Measurements from ENCODE around the gene CRYL1. TPM values are rescaled to one million over a fixed set of nuclear protein-coding genes. Genes with fewer than 3 reads are reported as not detected.

The CRYL1 gene
- total RNA-seq, 1 experiment from 2014 or later: 3.7 TPM

- Histone ChIP-seq H3K27ac (ENCODE audit: insufficient read length, low read depth, low read length) (no peak overlapping the region), H2BK20ac (ENCODE audit: low read depth, low read length, poor library complexity, severe bottlenecking) (no peak overlapping the region), H3K23me2 (ENCODE audit: insufficient read length, low read depth, low read length, poor library complexity, severe bottlenecking) (no peaks in the 10 kb centered on the region), H3K79me2 (ENCODE audit: insufficient read depth, low read length) (no peaks in the 10 kb centered on the region), H2BK15ac (ENCODE audit: low read depth, low read length) (no peak overlapping the region), H2AFZ (ENCODE audit: low read length) (no peak overlapping the region), H3K9me3 (ENCODE audit: control insufficient read depth, low read depth, low read length) (no peaks in the 10 kb centered on the region), H2BK5ac (ENCODE audit: insufficient read length, low read length) (no peak overlapping the region), H2BK12ac (ENCODE audit: insufficient read length, low read depth, low read length) (no peak overlapping the region), H3K9ac (ENCODE audit: extremely low read depth, insufficient read length, low read length) (no peak overlapping the region), H3K4ac (ENCODE audit: low read depth, low read length) (no peak overlapping the region), H3K4me1 (ENCODE audit: insufficient read depth, low read length) (no peaks in the 10 kb centered on the region), H4K5ac (ENCODE audit: insufficient read length, low read depth, low read length) (no peak overlapping the region), H3K4me2 (ENCODE audit: insufficient read depth, insufficient read length, low read length) (no peak overlapping the region), H3K23ac (ENCODE audit: insufficient read length, low read depth, low read length) (no peak overlapping the region), H4K20me1 (ENCODE audit: control insufficient read depth, insufficient read depth, insufficient read length) (no peaks in the 10 kb centered on the region), H3K56ac (ENCODE audit: insufficient read length, low read depth, low read length) (no peak overlapping the region), H3K27me3 (ENCODE audit: insufficient read depth, low read length) (no peaks in the 10 kb centered on the region), H4K91ac (ENCODE audit: insufficient read length, low read depth, low read length) (no peak overlapping the region), H2AK5ac (ENCODE audit: insufficient read length, low read length) (no peak overlapping the region), H2BK120ac (ENCODE audit: low read depth, low read length, poor library complexity, severe bottlenecking) (no peak overlapping the region), H3K18ac (ENCODE audit: insufficient read length, low read depth, low read length) (no peak overlapping the region), H3K14ac (ENCODE audit: insufficient read depth, low read length) (no peak overlapping the region; the same call in 1 of the 2 replicates), H4K8ac (replicated peaks; ENCODE audit: insufficient read length, low read depth, low read length) (no peak overlapping the region), H3K79me1 (ENCODE audit: insufficient read depth, low read depth, low read length, poor library complexity, severe bottlenecking) (no peaks in the 10 kb centered on the region), H3T11ph (ENCODE audit: low read length) (no peak overlapping the region)
- H3K36me3 Mint-ChIP-seq (ENCODE audit: insufficient read depth in 1 of 3, low read depth in 3 of 3): no peaks in the 10 kb centered on the region
- TF ChIP-seq CTCF (conservative IDR thresholded peaks at IDR 0.05): no peak
- no peak overlapping the region; a peak in 1 of 7 replicates for H3K27ac Mint-ChIP-seq
- peaks cover 3% of the 10 kb centered on the region for H3K27me3 Mint-ChIP-seq (ENCODE audit: low read depth)
- H3K4me3 Mint-ChIP-seq: no peak overlapping the region
- no peak for DNase-seq
- peaks cover 15 to 17% of the 10 kb centered on the region in 2 experiments for H3K4me1 Mint-ChIP-seq
- H3K9me3 Mint-ChIP-seq: no peaks in the 10 kb centered on the region
- no CpG with 5 or more reads among the region's 21 CpGs for WGBS (ENCODE audit: extremely low coverage, insufficient read length, low lambda C conversion rate)
These were observed 123.5 kb downstream of the CRYL1 start for GRCh38 chr13:20401931-20402856.
